ENCODE results near the gene MEIS2. TPM values are rescaled to one million over a fixed set of nuclear protein-coding genes. Genes with fewer than 3 reads are reported as not detected.

Gene MEIS2
- total RNA-seq, 1 donor from 2014 or later = 40.3 TPM

GRCh38 chr15:37054336-37054735 is 46.0 kb downstream of the MEIS2 start:
- DNase-seq (ENCODE audit: low spot score) = no peak
- intact Hi-C loops (cut with DNase I) = no loop called here

GRCh38 chr15:37053166-37053565 is 47.2 kb downstream of the MEIS2 start:
- intact Hi-C loops (cut with DNase I) = no loop called here
- DNase-seq (ENCODE audit: low spot score) = no peak

- no peak for DNase-seq (ENCODE audit: low spot score)
- intact Hi-C loops (cut with DNase I) = no loop called here
Observed at GRCh38 chr15:37050345-37050744, 50.0 kb downstream of the MEIS2 start.

- no peak for DNase-seq (ENCODE audit: low spot score)
- intact Hi-C loops (cut with DNase I) = no loop called here
Observed at GRCh38 chr15:37046876-37047614, 53.3 kb downstream of the MEIS2 start.

- no peak for DNase-seq (ENCODE audit: low spot score)
- intact Hi-C loops (cut with DNase I) = no loop called here
Observed at GRCh38 chr15:37045859-37046740, 54.2 kb downstream of the MEIS2 start.

- DNase-seq (ENCODE audit: low spot score) = no peak
- intact Hi-C loops (cut with DNase I) = no loop called here
Observed at GRCh38 chr15:37044915-37045648, 55.3 kb downstream of the MEIS2 start.

- intact Hi-C loops (cut with DNase I) = no loop called here
- DNase-seq (ENCODE audit: low spot score) = no peak
Observed at GRCh38 chr15:37041836-37042235, 58.5 kb downstream of the MEIS2 start.

GRCh38 chr15:37041042-37041441 is 59.3 kb downstream of the MEIS2 start:
- no peak for DNase-seq (ENCODE audit: low spot score)
- intact Hi-C loops (cut with DNase I) = no loop called here

- intact Hi-C loops (cut with DNase I) = no loop called here
- DNase-seq (ENCODE audit: low spot score) = no peak
Observed at GRCh38 chr15:37040072-37040742, 60.1 kb downstream of the MEIS2 start.

GRCh38 chr15:37038716-37039106 is 61.6 kb downstream of the MEIS2 start:
- no peak for DNase-seq (ENCODE audit: low spot score)
- intact Hi-C loops (cut with DNase I) = no loop called here

- no peak for DNase-seq (ENCODE audit: low spot score)
- intact Hi-C loops (cut with DNase I) = no loop called here
Observed at GRCh38 chr15:37037850-37038715, 62.3 kb downstream of the MEIS2 start.

GRCh38 chr15:37037071-37037655 is 63.2 kb downstream of the MEIS2 start:
- intact Hi-C loops (cut with DNase I) = no loop called here
- DNase-seq (ENCODE audit: low spot score) = no peak

GRCh38 chr15:37034835-37035748 is 65.3 kb downstream of the MEIS2 start:
- intact Hi-C loops (cut with DNase I) = no loop called here
- DNase-seq (ENCODE audit: low spot score) = no peak

- intact Hi-C loops (cut with DNase I) = no loop called here
- no peak for DNase-seq (ENCODE audit: low spot score)
Observed at GRCh38 chr15:37034392-37034791, 66.0 kb downstream of the MEIS2 start.

- no peak for DNase-seq (ENCODE audit: low spot score)
- intact Hi-C loops (cut with DNase I) = no loop called here
Observed at GRCh38 chr15:37032091-37032775, 68.1 kb downstream of the MEIS2 start.

GRCh38 chr15:37031198-37031597 is 69.2 kb downstream of the MEIS2 start:
- intact Hi-C loops (cut with DNase I) = no loop called here
- no peak for DNase-seq (ENCODE audit: low spot score)
